GM23338 (cell line): ENCODE results near the gene TSPEAR.

Experiments
- CREB1 ChIP-seq: fragments of 250-450 bp; sonication (Bioruptor Pico); IDR thresholded peaks from 2 replicates; pipeline ENCODE4 v1.5.0; 2020; ENCODE audit warnings: low read depth, mild to moderate bottlenecking, moderate library complexity
- CTCF ChIP-seq, 2 experiments: fragments of 200-600 bp in 1 of 2; sonication (generic) in 1 of 2; conservative IDR thresholded peaks; 2 replicates each; pipeline versions ENCODE4 v1.5.1 to v1.6.1; 2016 to 2017; ENCODE audit warnings: antibody characterized with exemption in 2 of 2, low read depth in 2 of 2, mild to moderate bottlenecking in 2 of 2, moderate library complexity in 1 of 2
- ETS1 ChIP-seq: IDR thresholded peaks from 2 replicates; pipeline ENCODE4 v1.6.1; 2016; ENCODE audit warnings: antibody characterized with exemption
- EZH2 ChIP-seq: fragments of 200-600 bp; sonication (generic); IDR thresholded peaks from one replicate; pipeline ENCODE4 v1.8.0; 2017; ENCODE audit warnings: antibody characterized with exemption, mild to moderate bottlenecking, low read depth; ENCODE audit not compliant: unreplicated experiment
- EZH2phosphoT487 ChIP-seq: fragments of 200-600 bp; sonication (generic); IDR thresholded peaks from one replicate; pipeline ENCODE4 v1.8.1; 2018; ENCODE audit warnings: antibody characterized with exemption; ENCODE audit not compliant: unreplicated experiment
- JUNB ChIP-seq: IDR thresholded peaks from one replicate; pipeline ENCODE4 v1.6.1; 2016; ENCODE audit warnings: antibody characterized with exemption; ENCODE audit not compliant: unreplicated experiment
- NANOG ChIP-seq: IDR thresholded peaks from 2 replicates; pipeline ENCODE4 v1.6.1; 2016; ENCODE audit warnings: antibody characterized with exemption, borderline replicate concordance
- POLR2AphosphoS5 ChIP-seq: IDR thresholded peaks from 2 replicates; pipeline ENCODE4 v1.6.1; 2016; ENCODE audit warnings: antibody characterized with exemption, low read depth
- STAT1 ChIP-seq: IDR thresholded peaks from one replicate; pipeline ENCODE4 v1.6.1; 2016; ENCODE audit warnings: antibody characterized with exemption; ENCODE audit not compliant: unreplicated experiment
- ZNF114 ChIP-seq: fragments of 250-450 bp; sonication (Bioruptor Pico); IDR thresholded peaks from 2 replicates; pipeline ENCODE4 v1.5.0; 2020; ENCODE audit warnings: mild to moderate bottlenecking, moderate library complexity
- ZNF331 ChIP-seq: fragments of 250-450 bp; sonication (Bioruptor Pico); IDR thresholded peaks from 2 replicates; pipeline ENCODE4 v1.5.0; 2020; ENCODE audit warnings: low read depth, mild to moderate bottlenecking, moderate library complexity
- TF ChIP-seq, protein P1 (sequence below): IDR thresholded peaks from one replicate; pipeline ENCODE4 v1.6.1; 2018; ENCODE audit warnings: antibody characterized with exemption; ENCODE audit not compliant: unreplicated experiment
- TF ChIP-seq, protein P2 (sequence below): fragments of 250-450 bp; sonication (Bioruptor Pico); IDR thresholded peaks from 2 replicates; pipeline ENCODE4 v1.5.0; 2020; ENCODE audit warnings: mild to moderate bottlenecking, moderate library complexity

DNA sequence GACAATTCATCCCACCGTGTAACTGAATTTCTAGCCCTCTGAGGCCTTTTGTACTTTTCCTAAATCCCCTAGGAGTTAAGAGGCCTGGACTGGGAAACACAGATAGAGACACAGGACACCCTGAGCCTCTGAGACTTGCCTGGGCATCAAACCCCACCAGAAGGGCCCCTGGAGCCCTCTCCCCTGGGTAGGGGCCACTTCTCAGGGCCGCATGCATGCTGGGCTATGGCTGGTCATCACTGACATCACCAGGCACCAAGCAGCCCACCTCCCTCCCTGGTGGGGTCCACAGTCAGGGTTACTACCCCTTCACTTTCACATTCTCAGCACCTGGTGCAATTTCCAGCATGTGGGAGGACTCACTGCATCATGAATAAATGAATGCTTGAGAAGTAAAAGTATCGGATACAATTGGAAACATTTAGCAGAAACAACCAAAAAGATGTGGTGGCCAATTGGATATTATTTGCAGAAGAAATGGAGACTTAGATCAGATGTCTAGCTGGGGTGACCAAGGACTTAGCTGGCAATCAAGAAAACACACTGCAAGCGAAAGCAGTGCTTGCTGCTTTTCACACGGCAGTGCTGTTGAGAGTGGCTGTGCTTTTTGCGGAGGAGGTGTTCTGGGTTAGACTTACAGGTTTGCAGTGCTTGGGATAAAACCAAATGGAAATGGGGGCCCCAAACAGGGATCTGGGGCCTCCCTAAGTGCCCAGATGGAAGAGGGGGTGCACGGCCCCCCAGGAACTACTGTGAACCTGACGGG lies 111.9 kb downstream of the TSPEAR start:
- TF ChIP-seq CTCF (conservative IDR thresholded peaks at IDR 0.05; ENCODE audit: low read depth in 2 of 2) (no peak), EZH2 (no peak), NANOG (no peak), CREB1 (CRISPR knock-in tag) (no peak), JUNB (no peak), POLR2AphosphoS5 (no peak), ZNF114 (CRISPR knock-in tag) (no peak), EZH2phosphoT487 (no peak), ETS1 (no peak), STAT1 (no peak), ZNF331 (CRISPR knock-in tag) (no peak)
- TF ChIP-seq, protein P1, sequence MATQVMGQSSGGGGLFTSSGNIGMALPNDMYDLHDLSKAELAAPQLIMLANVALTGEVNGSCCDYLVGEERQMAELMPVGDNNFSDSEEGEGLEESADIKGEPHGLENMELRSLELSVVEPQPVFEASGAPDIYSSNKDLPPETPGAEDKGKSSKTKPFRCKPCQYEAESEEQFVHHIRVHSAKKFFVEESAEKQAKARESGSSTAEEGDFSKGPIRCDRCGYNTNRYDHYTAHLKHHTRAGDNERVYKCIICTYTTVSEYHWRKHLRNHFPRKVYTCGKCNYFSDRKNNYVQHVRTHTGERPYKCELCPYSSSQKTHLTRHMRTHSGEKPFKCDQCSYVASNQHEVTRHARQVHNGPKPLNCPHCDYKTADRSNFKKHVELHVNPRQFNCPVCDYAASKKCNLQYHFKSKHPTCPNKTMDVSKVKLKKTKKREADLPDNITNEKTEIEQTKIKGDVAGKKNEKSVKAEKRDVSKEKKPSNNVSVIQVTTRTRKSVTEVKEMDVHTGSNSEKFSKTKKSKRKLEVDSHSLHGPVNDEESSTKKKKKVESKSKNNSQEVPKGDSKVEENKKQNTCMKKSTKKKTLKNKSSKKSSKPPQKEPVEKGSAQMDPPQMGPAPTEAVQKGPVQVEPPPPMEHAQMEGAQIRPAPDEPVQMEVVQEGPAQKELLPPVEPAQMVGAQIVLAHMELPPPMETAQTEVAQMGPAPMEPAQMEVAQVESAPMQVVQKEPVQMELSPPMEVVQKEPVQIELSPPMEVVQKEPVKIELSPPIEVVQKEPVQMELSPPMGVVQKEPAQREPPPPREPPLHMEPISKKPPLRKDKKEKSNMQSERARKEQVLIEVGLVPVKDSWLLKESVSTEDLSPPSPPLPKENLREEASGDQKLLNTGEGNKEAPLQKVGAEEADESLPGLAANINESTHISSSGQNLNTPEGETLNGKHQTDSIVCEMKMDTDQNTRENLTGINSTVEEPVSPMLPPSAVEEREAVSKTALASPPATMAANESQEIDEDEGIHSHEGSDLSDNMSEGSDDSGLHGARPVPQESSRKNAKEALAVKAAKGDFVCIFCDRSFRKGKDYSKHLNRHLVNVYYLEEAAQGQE: no peak
- TF ChIP-seq, protein P2, sequence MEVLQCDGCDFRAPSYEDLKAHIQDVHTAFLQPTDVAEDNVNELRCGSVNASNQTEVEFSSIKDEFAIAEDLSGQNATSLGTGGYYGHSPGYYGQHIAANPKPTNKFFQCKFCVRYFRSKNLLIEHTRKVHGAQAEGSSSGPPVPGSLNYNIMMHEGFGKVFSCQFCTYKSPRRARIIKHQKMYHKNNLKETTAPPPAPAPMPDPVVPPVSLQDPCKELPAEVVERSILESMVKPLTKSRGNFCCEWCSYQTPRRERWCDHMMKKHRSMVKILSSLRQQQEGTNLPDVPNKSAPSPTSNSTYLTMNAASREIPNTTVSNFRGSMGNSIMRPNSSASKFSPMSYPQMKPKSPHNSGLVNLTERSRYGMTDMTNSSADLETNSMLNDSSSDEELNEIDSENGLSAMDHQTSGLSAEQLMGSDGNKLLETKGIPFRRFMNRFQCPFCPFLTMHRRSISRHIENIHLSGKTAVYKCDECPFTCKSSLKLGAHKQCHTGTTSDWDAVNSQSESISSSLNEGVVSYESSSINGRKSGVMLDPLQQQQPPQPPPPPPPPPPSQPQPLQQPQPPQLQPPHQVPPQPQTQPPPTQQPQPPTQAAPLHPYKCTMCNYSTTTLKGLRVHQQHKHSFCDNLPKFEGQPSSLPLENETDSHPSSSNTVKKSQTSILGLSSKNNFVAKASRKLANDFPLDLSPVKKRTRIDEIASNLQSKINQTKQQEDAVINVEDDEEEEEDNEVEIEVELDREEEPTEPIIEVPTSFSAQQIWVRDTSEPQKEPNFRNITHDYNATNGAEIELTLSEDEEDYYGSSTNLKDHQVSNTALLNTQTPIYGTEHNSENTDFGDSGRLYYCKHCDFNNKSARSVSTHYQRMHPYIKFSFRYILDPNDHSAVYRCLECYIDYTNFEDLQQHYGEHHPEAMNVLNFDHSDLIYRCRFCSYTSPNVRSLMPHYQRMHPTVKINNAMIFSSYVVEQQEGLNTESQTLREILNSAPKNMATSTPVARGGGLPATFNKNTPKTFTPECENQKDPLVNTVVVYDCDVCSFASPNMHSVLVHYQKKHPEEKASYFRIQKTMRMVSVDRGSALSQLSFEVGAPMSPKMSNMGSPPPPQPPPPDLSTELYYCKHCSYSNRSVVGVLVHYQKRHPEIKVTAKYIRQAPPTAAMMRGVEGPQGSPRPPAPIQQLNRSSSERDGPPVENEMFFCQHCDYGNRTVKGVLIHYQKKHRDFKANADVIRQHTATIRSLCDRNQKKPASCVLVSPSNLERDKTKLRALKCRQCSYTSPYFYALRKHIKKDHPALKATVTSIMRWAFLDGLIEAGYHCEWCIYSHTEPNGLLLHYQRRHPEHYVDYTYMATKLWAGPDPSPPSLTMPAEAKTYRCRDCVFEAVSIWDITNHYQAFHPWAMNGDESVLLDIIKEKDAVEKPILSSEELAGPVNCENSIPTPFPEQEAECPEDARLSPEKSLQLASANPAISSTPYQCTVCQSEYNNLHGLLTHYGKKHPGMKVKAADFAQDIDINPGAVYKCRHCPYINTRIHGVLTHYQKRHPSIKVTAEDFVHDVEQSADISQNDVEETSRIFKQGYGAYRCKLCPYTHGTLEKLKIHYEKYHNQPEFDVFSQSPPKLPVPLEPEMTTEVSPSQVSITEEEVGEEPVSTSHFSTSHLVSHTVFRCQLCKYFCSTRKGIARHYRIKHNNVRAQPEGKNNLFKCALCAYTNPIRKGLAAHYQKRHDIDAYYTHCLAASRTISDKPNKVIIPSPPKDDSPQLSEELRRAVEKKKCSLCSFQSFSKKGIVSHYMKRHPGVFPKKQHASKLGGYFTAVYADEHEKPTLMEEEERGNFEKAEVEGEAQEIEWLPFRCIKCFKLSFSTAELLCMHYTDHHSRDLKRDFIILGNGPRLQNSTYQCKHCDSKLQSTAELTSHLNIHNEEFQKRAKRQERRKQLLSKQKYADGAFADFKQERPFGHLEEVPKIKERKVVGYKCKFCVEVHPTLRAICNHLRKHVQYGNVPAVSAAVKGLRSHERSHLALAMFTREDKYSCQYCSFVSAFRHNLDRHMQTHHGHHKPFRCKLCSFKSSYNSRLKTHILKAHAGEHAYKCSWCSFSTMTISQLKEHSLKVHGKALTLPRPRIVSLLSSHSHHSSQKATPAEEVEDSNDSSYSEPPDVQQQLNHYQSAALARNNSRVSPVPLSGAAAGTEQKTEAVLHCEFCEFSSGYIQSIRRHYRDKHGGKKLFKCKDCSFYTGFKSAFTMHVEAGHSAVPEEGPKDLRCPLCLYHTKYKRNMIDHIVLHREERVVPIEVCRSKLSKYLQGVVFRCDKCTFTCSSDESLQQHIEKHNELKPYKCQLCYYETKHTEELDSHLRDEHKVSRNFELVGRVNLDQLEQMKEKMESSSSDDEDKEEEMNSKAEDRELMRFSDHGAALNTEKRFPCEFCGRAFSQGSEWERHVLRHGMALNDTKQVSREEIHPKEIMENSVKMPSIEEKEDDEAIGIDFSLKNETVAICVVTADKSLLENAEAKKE (CRISPR knock-in tag): no peak
